Stomach (tissue), 9 donors: ENCODE results near the gene PICK1. TPM values are rescaled to one million over a fixed set of nuclear protein-coding genes. Genes with fewer than 3 reads are reported as not detected.

ENCODE experiments used
- DNase-seq, 2 donors: peaks; one replicate each; pipeline versions ENCODE4 v3.0.0 to v3.0.0-alpha.2; 2013 to 2019
- H3K27ac ChIP-seq, 5 donors: fragments of 200-600 bp in 4 of 5; sonication (generic) in 4 of 5; one replicate each; pipeline ENCODE4 v1.5.1; 2013 to 2019; ENCODE audit warnings: mild to moderate bottlenecking in 1 of 5, moderate library complexity in 1 of 5
- H3K27me3 ChIP-seq, 3 donors: fragments of 200-600 bp; sonication (generic); one replicate each; pipeline ENCODE4 v1.5.1; 2017 to 2019; ENCODE audit warnings: mixed run types in 1 of 3
- H3K36me3 ChIP-seq, 4 donors: fragments of 200-600 bp; sonication (generic); 1 replicate in 3 of 4; 2 replicates in 1 of 4; pipeline ENCODE4 v1.5.1; 2016 to 2019
- H3K4me1 ChIP-seq, 4 donors: fragments of 200-600 bp; sonication (generic); one replicate each; pipeline ENCODE4 v1.5.1; 2016 to 2019
- H3K4me3 ChIP-seq, 4 donors: fragments of 200-600 bp; sonication (generic) in 3 of 4; one replicate each; pipeline ENCODE4 v1.5.1; 2016 to 2019; ENCODE audit warnings: mild to moderate bottlenecking in 1 of 4
- H3K9me3 ChIP-seq, 4 donors: fragments of 200-600 bp; sonication (generic); one replicate each; pipeline ENCODE4 v1.5.1; 2016 to 2019
- CTCF ChIP-seq, 7 experiments: fragments of 450-650 bp in 4 of 7; fragments of 200-600 bp in 3 of 7; sonication (generic) in 3 of 7; IDR thresholded peaks; one replicate each; pipeline ENCODE4 v1.5.1; 2016 to 2019; ENCODE audit warnings: antibody characterized with exemption in 7 of 7, control low read depth in 2 of 7, mild to moderate bottlenecking in 1 of 7
- EP300 ChIP-seq: sonication (generic); formaldehyde crosslinking; IDR thresholded peaks from one replicate; pipeline ENCODE4 v1.6.1; 2017; ENCODE audit warnings: antibody characterized with exemption
- POLR2A ChIP-seq, 4 donors: fragments of 450-650 bp; IDR thresholded peaks; one replicate each; pipeline ENCODE4 v1.6.1; 2016; ENCODE audit warnings: antibody characterized with exemption in 4 of 4, control low read depth in 2 of 4, mild to moderate bottlenecking in 1 of 4, moderate library complexity in 1 of 4
- POLR2AphosphoS5 ChIP-seq, 3 donors: sonication (generic); formaldehyde crosslinking; IDR thresholded peaks; one replicate each; pipeline ENCODE4 v1.6.1; 2016; ENCODE audit warnings: antibody characterized with exemption in 3 of 3
- WGBS, 5 donors: extraction: QIAGEN DNeasy Blood & Tissue Kit in 3 of 5; methylation state at CpG; one replicate each; pipeline versions ENCODE4 v1.1.5 to v1.1.7; 2013 to 2018; 5-methylcytosine and 5-hydroxymethylcytosine counted together
- intact Hi-C: fragments of 100-400 bp; cut with DNase I; formaldehyde crosslinking; loops from one replicate; pipeline ENCODE4 v1.15.1; 2023; ENCODE audit warnings: low total_unique reads
- polyA plus RNA-seq, 3 donors: library from polyadenylated mRNA; stranded (reverse); fragments of 200-250 nt; gene quantifications; one replicate each; pipeline ENCODE4 v1.2.3, GENCODE V29; 2013
- total RNA-seq, 5 donors: library from RNA; depleted of rRNA; stranded (reverse); fragments of >200 nt; gene quantifications; one replicate each; pipeline versions ENCODE4 v1.1.0 to v1.2.3, GENCODE V29; 2014 to 2016
- donor health status: healthy with polysubstance abuse.
- donor health status: Bipolar disorder and iron deficiency.
- donor health status: healthy.

PICK1 gene
- total and polyA plus RNA-seq, 8 donors, result 20.7 to 44.3 (median 27.0) TPM

GRCh38 chr22:38038426-38038825, 18.8 kb upstream of the PICK1 start:
- H3K4me1 ChIP-seq, result peaks cover 14 to 32% (median 16%) of the 10 kb centered on the region in 4 donors
- no peak overlapping the region for H3K4me3 ChIP-seq
- H3K27me3 ChIP-seq, result no peaks in the 10 kb centered on the region
- H3K9me3 ChIP-seq, result no peaks in the 10 kb centered on the region
- TF ChIP-seq CTCF (IDR thresholded peaks at IDR 0.05), result no peak
- no peak for TF ChIP-seq POLR2AphosphoS5 (IDR thresholded peaks at IDR 0.05)
- TF ChIP-seq POLR2A (IDR thresholded peaks at IDR 0.05), result no peak
- TF ChIP-seq EP300, result no peak
- H3K36me3 ChIP-seq, result no peaks in the 10 kb centered on the region
- peak in 1 of 2 donors; percentile 51 for DNase-seq
- intact Hi-C loops, result no loop called here
- 87 to 96% (median 94%) methylated on average over 17 to 23 of the region's 23 CpGs for WGBS, 5 donors
- H3K27ac ChIP-seq, result peak overlapping the region in 2 of 5 donors; percentile 51 to 54

DNA sequence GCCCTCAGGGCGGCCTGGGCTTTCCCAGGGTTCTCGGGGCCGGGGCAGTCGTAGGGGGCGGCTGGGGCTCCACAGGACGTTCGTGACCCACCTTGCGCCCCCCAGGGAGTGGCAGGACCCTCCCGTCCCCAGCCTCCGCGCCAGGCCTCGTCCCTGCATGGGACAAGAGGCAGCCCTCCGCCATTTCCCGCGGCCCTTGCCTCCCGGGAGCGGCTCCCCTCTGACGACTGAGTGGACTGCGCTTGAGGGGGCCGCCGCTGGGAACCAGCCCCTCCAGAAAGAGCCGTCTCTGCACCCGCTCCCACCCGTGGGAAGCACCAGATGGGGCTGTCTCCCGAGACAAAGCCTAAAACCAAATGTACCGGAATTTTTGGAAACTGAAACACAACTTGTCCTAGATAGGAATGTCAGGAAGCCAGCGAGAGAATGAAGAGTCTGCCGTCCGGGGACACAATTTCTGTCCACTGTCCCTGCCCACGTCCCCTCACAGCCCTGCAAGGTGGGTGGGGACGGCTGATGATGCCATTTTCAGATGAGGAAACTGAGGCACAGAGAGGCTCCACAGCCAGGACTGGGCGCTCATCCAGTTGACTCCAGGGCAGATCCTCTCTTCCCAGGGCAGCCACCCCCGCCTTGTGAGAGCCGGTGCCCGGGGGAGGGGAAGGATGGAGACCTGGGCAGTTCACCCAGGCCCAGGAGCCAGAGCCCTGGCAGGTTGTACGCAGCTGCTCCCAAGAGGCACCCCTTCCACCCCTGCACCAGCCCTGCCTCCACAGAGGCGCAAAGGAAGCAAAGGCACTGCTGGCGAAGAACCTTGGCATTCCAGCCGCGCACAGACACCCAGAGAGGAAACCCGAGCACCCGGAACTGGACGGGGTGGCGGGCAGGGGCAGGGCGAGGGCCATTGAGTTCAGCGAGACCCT, 18.1 kb upstream of the PICK1 start:
- WGBS, 5 donors, result 74 to 87% (median 84%) methylated on average over 41 to 46 of the region's 46 CpGs
- intact Hi-C loops, result no loop called here
- peak in 1 of 2 donors; percentile 10 for DNase-seq
- peaks cover 8 to 25% (median 9%) of the 10 kb centered on the region in 4 donors for H3K4me1 ChIP-seq
- TF ChIP-seq CTCF (IDR thresholded peaks at IDR 0.05), result no peak
- no peak for TF ChIP-seq POLR2AphosphoS5 (IDR thresholded peaks at IDR 0.05)
- H3K4me3 ChIP-seq, result no peak overlapping the region
- H3K27ac ChIP-seq, result peak overlapping the region in 4 of 5 donors; percentile 33 to 54 (median 42)
- no peaks in the 10 kb centered on the region for H3K9me3 ChIP-seq
- no peaks in the 10 kb centered on the region for H3K27me3 ChIP-seq
- H3K36me3 ChIP-seq, result no peaks in the 10 kb centered on the region

GRCh38 chr22:38040953-38041759, 16.0 kb upstream of the PICK1 start:
- TF ChIP-seq POLR2A (IDR thresholded peaks at IDR 0.05) (no peak), EP300 (no peak), POLR2AphosphoS5 (IDR thresholded peaks at IDR 0.05) (no peak), CTCF (IDR thresholded peaks at IDR 0.05) (no peak)
- intact Hi-C loops, result no loop called here
- 84 to 88% (median 86%) methylated on average over 20 of the region's 20 CpGs for WGBS, 5 donors
- peaks cover 0 to 15% (median 0%) of the 10 kb centered on the region in 4 donors for H3K4me1 ChIP-seq
- no peaks in the 10 kb centered on the region for H3K27me3 ChIP-seq
- no peak overlapping the region for H3K4me3 ChIP-seq
- no peaks in the 10 kb centered on the region for H3K9me3 ChIP-seq
- DNase-seq, result peak in 1 of 2 donors; percentile 5
- no peak overlapping the region for H3K27ac ChIP-seq
- no peaks in the 10 kb centered on the region for H3K36me3 ChIP-seq

- TF ChIP-seq POLR2AphosphoS5 (IDR thresholded peaks at IDR 0.05), result no peak
- no peak for TF ChIP-seq POLR2A (IDR thresholded peaks at IDR 0.05)
- no peak for TF ChIP-seq CTCF (IDR thresholded peaks at IDR 0.05)
- Histone ChIP-seq H3K27me3 (no peaks in the 10 kb centered on the region), H3K4me1 (peaks cover 0 to 15% (median 0%) of the 10 kb centered on the region in 4 donors), H3K4me3 (no peak overlapping the region), H3K36me3 (no peaks in the 10 kb centered on the region), H3K27ac (no peak overlapping the region), H3K9me3 (no peaks in the 10 kb centered on the region)
- 70 to 81% (median 78%) methylated on average over 3 to 5 of the region's 5 CpGs for WGBS, 5 donors
- no peak for DNase-seq
- intact Hi-C loops, result no loop called here
These were observed 15.3 kb upstream of the PICK1 start for GRCh38 chr22:38041760-38042487.
